Measurements from ENCODE around the gene DGKB.

The DGKB gene

DNA sequence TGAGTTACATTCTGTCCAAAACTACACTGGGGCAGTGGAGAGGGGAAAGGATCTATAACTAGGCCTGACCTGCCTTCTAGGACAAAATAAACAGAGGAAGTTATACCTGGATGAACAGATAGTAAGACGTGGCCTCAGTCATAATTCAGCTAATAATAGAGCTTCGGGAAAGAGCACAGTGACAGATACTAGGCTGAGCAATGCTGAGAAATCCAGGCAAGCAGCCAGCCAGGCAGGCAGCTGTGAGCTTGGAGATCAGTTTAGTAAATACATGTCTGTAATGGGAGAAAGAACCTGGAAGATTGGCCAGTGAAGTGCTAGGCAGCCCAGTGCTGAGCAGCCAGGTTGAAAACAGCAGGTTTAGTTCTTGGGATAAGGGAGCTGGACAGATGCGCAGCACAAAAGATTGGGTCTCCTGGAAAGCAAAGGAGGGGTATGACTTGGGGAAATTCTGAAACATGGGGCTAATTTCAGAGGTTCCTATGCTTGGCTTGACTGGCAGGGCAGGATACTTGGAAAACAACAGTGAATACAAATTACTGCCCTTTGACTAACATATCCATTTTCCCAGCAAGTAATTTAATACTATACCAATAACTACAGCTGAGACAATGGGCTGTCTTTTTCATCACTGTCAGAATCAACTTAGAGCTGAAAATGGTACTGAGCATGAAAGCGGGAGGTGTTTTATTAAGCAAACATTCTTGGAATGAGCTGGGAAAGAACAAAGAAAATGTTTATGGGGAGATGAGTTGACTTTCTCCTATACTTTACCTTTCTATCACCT is 140.8 kb downstream of the DGKB start:
- peak in 44 of 56 donors; percentile 2 to 75 (median 34) for DNase-seq

DNA sequence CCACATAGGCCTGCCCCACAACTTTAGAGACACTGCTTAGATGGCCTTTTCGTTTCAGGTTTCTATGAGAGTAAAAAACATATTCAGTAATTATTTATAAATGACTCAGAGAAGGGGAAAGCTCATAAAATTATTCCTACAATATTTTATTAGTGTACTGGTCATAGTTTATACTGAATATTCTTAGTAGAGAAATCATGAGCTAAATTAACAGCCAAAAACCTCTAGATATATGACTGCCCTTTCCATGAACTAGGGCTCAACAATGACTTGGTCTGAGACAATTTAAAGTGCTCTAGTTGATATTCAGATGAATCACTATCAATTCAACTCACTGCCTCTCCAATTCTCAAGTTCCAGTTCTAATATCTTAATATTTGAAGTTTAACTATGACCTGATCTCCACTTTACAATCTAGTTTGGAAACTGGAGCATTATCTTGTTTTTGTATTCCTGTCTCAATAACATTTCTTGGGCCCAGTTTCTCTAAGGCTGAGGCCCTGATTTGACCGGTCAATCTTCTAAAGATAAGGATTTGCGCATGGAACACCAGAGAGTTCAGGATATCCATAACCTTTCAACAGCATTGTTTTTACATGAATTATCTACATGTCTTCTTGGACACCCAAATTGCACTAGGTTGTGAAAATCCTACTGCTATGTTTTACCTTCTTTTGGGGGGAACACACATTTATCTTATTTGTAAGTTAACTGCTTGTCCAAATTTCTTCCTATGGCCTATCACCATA is 141.6 kb downstream of the DGKB start:
- no peak for DNase-seq

DNA sequence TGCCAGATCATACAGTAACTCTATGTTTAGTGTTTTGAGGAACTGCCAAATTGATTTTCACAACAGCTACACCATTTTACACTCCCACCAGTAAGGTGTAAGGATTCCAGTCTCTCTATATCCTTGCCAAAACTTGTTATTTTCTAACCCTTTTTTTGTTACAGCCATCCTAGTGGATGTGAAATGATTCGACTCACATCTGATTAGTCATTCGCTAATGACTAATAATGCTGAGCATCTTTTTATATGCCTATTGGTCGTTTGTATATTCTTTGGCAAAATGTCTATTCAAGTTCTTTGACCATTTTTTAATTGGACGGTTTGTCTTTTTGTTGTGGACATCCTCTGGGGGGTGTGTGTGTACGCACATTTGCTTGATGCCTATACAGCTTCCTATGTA is 142.8 kb downstream of the DGKB start:
- no peak for DNase-seq

DNA sequence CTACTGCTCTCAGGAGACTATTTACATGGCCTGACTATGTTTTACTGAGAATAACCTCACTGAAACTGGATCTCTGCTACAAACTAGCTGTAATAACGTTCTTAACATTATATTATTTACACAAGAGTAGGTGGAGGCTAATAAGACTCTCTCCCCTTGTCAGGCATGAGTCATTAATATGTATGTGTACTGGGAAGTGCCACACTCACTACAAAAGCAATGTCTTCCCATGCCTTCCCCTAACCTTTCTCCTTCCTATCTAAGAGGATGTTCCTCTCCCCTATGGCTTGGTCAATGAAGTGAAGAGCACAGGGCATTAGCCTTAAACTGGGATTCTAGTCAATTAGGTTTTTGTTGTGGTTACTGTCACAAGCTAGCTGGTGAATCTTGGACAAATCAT is 147.9 kb downstream of the DGKB start:
- DNase-seq: no peak

DNA sequence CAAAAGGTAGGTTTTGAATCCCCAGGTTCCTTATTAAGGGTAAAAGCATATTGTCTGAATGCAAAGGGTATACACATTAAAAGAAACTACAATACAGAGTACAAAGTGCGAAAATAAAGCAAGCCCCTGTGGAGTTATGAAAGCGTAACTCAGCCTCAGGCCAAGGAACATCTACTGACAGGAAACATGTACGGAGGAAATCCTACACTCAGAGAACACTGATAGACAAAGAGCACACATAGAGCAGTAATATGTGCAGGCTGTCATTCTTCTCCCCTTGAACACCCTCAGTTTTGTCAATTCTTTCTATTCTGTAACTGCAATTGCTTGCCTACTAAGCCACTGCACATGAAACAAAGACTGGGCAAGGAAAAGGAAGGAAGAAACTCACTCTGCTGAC is 150.2 kb downstream of the DGKB start:
- DNase-seq: no peak

DNA sequence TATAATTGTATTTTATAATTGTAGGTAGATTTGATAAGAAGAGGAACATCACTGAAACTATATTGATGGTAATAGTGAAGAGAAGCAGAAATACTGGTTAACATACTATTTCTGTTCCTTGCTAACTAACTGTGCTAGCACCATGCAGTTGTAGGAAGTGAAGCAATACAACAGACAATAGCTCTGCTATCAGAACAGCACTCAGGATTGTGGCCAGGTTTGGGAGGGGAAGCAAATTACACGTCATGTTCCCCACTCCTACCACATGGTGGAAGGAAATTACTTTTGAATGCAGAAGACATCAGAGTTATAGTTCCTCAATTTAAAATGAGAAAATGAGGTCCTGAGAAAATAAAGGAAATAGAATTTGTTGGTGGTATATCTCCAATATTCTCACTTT is 151.1 kb downstream of the DGKB start:
- no peak for DNase-seq

DNA sequence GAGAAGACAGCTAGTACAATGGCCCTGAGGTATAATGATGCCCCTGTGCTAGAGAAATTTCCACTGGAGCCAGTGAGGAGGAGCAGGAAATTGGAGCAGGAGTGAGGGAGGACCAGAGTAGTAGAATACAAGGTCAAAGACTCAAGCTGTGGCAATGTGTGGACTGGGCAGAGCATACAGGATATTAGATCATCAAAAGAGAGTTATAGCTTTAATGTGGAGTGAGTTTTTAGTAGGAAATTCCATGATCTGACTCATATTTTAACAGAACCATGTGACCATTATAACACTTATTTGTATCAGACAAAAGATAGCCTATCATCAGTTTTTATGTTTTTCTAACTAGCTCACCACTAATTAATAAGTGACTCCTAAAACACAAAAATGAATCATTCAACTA is 154.1 kb downstream of the DGKB start:
- DNase-seq: no peak

DNA sequence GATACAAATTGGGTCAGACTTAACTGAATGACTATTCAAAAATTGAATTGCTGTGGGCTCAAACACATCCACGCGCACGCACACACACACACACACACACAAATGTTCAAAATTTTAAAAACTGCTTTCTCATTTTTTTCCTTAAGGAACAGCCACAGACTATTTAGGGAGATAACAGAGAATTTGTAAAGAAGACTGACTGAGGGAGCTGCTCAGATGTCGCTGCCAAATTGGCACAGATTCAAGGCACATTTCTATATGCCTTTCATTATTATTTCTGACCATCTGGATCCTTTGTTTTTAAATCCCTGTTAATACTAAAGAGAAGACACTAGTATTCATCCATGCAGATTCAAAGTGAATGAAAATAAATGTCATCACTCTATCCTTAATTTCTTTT is 154.8 kb downstream of the DGKB start:
- DNase-seq: peak in 1 of 56 donors; percentile 6

DNA sequence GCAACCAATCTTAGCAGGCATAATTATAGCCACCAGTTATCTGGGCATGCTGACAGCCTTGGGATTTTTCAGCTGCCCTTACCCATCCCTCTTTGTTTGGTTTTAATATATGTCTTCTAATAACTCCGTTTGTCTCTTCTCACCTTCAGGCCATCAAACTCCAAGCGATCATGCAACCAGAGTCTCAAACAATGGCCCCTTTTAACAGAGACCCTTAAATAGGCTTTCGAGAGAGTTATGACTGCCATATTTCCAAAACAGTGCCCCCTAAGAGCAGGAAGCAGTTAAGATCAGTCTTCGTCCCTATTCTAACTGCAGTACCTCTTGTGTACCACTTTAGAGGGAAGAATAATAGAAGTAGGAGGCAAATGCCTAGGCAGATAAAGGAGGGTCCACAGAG is 157.5 kb downstream of the DGKB start:
- no peak for DNase-seq

DNA sequence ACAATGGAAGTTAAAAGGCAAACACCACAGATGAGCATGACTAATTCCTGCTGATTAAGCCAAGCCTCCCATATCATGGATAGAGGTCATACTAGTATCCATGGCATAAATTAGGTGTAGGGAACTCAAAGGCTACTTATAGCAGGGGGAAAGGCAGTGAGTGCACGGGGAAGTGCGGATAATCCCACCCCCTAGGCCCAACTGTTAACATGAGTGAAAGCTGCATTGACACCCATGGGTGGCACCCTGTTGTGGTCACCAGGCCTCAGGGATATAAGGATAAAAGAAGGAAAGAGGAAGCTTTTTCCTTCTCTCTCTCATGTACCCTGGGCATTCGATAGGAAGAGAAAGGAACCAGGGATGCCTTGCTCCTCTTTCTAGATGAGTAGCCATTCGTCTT is 161.9 kb downstream of the DGKB start:
- DNase-seq: no peak

DNA sequence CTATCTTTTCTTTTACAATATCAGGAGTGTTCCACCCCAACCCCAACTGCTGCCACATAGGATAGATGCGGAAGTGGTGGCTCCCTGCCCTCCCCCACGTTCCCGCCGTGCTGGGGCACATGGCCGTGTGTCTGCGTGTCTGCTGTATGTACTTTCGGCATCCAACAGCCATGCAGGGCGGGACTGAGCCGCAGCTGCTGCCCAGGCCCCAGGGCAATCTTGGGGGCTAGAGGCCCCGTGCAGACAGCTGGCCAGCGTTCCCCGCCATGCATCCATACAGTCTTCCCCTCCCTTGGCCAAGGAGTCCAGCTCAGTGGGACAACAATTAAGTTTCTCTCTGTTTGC is 162.7 kb downstream of the DGKB start:
- no peak for DNase-seq

DNA sequence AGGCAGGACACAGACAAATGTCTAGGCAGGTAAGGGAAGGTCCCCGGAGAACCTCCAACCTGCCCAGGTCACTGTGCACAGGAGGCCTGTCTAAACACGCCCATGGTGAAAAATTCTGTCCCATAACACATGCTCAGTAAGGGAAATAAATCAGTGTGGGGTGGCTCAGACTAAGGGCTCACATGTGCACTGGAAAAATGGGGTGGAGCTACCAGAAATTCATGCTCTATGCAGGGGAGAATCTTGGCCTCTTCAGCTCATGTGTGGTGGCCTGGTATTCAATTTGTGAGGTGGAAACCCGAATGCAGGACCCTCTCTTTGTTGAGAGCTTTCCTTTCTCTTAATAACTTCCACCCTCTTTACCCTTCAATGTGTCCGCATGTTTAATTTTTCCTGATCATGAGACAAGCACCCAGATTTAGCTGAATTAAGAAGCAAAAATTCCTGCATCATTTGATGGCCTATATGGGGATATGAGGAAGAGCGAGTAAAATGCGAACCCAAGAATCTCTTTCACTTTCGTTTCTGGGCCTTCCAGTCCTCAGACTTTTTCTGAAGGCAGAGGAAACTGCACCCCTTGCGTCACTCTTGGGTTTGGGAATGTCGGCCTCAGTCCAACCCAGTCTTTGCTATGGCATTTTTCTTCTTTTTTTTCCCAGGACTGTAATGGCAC is 163.2 kb downstream of the DGKB start:
- no peak for DNase-seq

DNA sequence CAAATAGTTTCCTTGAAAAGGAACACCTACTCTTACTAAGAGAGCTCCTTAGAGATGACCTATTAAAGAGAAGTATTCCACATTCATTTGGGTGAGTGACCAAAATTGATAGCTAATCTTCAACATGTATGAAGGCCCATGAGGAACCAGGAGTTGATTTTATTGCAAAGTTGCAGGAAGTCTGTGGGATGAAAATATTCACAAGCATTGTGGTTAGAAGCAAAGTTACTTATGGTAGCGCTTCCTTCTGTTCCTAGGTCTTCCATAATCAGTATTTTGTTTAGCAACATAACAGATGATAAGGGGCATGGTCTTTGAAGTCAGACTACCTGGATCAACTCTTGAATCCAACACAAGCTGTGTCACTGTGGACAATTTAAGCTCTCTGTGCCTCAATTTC is 164.5 kb downstream of the DGKB start:
- no peak for DNase-seq

DNA sequence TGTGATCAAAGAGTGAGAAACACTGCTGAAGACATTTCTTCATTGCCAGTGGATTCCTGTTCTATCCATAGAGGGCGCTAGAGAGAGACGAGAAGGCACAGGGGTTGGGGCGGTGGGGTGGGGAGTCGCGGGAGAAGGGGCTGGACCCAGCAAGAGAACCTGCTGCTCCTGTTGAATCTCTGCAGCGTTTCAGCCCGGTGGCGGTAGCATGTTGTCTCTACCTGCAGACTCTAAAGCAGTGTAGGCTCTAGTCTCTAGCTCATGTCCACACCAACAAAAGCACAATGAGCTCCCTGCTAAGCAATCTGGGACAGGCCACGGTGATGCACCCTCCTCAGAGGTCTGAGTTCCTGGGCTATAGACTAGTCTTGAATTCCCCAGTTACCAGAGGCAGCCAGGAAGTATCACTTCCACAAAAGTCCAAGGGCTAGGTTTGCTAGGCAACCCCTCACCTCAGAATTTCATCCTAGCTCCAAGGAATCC is 167.7 kb downstream of the DGKB start:
- DNase-seq: no peak

DNA sequence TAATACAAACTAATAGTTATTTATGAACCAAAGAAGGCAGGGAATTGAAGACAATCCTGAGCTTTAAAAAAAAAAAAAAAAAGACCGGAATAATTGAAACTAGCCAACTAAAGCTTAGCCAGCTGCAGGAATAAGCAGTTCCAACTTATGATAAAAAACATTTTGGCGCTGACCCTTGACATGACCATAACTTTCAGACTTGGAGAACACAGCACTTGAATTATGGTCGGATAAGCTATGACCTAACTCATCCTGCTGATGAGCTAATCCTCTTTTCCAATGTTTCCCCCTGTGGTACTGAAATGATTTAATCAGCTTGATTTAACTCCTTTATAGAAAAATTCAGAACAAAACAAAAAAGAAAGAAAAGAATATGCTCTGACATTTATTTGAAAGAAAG is 181.8 kb downstream of the DGKB start:
- DNase-seq: no peak

DNA sequence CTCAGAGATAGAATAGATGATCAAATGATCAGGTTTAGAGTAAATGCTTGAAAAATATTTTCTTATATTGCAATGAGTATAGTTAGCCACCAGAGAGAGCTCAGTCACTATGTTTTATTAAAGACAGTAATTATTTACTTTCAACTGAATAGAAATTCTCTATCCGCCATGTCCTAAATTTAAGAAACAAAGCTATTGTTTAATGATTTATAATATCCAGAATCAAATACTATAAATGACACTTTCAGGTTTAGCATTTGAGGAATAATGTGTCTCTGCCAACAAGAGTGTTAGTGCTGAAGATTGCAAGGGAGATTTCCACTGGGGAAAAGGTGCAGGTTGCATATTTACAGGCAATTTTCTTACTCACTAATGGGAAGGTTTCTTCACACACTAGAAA is 184.7 kb downstream of the DGKB start:
- no peak for DNase-seq

DNA sequence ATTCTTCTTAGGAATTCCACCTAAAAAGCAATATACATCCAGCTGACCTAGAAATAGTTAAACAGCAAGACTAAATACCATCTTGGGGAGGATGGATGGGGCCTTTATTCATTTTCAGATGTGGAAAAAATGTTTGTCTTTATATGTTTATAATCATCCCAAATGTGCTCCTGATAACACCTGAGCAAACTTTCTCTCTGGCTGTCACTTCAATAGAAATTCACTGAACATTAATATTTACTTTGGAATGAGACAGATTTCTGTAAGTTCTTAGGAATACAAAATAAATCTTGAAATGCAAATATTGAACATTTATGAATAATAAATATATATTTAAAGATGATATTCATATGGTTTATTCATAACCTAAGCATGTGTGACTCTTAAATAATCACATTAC is 185.4 kb downstream of the DGKB start:
- no peak for DNase-seq

DNA sequence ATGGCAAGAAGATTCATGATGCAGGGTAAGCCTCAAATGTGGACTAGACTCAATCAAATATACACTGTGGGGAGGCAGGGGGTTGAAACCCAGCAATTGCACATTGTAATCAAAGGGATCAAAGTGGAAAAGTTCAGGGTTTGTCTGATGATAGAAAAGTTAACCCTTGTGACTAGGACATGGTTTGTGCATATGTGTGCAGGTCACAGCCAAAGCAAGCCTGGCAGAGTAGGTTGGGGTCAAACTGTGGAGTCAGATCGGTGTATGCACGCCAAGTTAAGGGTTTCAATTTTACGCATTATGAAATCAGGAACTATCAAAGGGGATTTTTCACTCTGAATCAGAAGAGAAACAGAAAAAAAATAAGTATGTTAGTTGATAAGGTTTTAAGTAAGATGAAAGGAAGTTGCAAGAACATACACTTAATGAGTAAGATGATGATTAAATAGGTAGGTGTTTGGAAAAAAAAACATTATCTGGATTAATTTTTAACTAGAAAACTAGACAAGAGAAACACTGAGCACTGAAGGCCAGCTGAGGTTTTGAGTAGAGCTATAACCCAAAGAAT is 188.3 kb downstream of the DGKB start:
- DNase-seq: no peak

DNA sequence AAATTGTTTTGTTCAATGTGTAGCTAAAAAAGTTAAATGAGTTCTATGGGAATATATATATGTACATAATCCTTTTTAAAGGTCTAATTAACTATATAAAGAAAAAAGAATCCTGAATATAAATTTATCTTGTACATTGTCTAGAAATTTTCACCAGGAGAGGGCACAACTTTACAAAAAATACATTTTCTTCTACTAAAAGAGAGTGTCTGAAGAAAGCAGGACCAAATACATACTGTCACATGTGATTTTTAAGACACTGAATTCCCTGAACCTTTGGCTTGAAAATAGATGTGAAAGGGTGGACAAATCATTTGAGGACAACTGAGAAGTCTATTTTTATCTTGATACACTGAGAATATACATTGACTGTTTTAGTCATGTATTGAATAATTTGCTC is 204.3 kb downstream of the DGKB start:
- no peak for DNase-seq

DNA sequence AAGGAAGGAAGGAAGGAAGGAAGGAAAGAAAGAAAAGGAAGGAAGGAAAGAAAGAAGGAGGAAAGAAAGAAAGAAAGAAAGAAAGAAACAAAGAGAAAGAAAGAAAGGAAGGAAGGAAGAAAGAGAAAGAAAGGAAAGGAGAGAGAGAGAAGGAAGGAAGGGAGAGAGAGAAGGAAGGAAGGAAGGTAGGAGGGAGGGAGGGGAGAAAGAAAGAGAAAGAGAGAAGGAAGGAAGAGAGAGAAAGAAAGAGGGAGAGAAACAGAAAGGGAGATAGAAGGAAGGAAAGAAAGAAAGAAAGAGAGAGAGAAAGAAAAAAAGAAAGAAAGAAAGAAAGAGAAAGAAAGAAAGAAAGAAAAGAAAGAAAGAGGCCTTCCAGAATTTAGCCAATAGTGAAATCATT is 204.9 kb downstream of the DGKB start:
- DNase-seq: no peak

DNA sequence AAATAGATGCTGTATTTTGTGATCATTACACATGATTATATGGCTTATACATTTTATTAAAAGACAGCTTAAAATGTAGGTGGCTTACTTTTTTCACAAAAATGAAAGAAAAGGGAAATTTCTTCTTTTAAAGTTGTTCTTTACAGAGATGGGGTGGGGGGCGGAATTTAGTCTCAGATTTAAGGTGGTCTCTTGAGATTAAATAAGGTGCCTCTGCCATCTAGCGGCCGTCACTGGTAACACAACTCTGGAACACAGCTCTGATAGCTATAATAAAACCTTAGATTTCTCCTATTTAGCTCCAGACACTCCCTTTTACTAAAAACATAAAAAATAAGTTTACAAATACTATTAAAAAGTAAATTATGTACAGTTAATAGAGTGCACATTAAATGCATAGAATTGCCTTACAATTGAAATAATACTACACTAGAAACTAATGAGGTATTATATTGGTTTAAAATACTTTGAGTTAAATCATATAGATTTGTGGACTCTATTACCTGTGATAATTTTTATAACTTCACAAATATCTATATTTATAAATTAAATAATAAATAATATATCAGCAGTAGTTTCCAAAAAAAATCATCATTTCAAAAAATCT is 210.9 kb downstream of the DGKB start:
- peak in 33 of 56 donors; percentile 1 to 84 (median 21) for DNase-seq

DNA sequence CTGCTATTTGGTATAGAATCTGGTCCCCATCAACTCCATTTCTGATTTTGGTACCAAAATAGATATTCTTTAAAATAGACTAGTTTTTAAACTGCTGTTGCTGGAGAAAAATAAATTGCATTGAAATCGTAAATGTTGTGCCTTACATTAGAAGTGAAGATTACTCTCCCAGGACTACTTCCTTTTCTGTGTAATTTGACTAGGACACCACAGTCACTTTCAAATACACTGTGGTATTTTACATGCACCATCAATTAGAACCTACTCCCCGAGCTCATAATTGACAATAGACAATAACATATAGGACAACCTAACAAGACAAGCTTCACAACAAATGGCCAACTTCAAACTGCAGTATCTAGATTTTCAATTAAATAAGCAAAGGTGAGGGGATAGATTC is 211.5 kb downstream of the DGKB start:
- no peak for DNase-seq
